HG02938 (cell line): ENCODE measurements around the gene NRAP.
"Not testable (repeated sequence)": the region's sequence is repeated elsewhere in the genome, so short reads cannot be mapped to it uniquely, and the experiment has no call there.

ENCODE experiments used
- ATAC-seq: cut with Tn5 transposase; IDR thresholded peaks from one replicate; pipeline ENCODE4 v1.9.1; 2021; ENCODE audit warnings: mild to moderate bottlenecking, moderate library complexity; ENCODE audit not compliant: unreplicated experiment

Gene NRAP

DNA sequence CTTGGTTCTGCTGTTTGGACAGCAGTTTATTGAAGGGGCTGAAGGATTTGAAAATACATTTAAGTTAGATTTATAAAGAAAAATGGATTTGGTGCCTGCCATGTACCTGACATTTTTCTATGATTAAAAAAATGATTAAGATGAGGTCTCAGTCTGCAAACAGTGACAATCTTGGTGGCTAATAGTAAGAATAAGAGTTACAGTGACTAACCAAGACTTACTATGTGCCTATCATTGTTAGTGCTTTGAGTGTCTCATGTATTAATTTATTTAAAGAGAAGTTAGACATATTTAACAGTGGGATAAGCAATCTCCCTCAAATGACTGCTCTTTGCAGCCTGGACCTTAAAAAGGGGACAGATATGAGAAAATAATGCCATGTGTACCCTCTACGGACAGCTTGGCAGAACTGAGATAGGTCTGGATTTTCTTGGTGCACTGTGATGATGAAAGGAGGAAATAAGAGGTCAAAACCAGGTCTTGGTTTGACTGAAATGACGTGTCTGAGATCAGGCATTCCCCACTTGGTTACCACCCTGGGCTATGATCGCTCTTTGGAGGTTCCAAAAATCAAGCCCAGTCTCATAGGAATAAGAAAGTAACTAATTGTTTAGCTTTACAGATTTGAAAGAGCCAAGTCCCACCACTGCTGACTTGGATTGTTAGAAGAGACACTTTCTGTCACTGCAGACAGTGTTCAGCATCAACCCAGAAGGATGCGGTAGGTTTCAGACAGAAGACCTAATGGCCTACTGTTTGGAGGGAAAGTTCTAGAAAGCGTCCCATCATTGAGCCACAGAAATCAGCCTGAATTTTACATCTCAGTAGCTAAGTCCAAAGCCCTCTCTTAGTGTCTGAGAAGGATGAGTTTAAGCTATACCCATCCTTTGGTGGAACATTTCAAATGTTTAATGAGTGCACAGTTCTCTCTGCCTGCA lies 18.0 kb upstream of the NRAP start:
- peak; percentile 65 for ATAC-seq

DNA sequence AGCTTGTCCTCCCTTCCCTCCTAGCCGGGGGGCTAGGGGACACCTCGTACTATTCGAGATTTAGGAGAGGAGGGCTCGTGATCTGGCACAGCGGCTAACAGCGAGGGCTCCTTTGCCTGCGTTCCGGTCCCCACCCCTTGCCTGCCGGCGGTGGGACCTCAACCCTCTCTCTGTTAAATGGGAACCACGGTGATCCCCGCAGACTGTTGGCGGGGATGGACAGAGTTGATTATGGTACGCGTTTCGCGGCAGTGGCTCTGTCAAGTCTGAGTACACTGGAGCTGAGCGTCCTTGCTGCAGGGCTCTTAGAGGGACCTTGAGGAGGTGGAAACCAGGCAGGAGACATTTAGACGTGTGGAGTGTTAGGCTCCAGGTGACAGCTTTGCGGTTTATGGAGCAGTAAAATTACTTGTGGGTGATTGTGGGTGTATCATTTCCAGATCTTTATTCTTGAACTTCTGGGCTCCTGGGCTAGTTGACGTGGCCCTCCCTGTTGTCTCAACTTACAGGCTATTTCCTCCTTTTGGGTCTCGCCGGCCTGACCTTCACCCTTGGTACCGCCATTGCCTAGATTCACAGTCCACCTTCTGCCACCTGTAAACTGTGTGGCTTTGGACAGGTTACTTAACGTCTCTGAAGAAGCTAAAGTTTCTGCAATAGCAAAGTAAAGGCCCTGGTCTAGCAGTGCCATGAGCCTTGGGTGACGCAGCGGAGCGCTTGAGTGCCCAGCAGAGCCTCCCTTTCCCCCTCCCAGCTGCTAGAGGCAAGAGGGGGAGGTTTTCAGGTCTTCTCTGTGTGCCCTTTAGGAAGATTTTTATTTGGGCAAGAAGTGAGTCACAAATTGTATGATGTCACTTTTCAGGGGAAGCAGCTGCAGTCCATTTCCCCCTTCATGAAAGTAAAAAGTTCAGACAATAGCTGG lies 16.6 kb upstream of the NRAP start:
- peak; percentile 5 for ATAC-seq

DNA sequence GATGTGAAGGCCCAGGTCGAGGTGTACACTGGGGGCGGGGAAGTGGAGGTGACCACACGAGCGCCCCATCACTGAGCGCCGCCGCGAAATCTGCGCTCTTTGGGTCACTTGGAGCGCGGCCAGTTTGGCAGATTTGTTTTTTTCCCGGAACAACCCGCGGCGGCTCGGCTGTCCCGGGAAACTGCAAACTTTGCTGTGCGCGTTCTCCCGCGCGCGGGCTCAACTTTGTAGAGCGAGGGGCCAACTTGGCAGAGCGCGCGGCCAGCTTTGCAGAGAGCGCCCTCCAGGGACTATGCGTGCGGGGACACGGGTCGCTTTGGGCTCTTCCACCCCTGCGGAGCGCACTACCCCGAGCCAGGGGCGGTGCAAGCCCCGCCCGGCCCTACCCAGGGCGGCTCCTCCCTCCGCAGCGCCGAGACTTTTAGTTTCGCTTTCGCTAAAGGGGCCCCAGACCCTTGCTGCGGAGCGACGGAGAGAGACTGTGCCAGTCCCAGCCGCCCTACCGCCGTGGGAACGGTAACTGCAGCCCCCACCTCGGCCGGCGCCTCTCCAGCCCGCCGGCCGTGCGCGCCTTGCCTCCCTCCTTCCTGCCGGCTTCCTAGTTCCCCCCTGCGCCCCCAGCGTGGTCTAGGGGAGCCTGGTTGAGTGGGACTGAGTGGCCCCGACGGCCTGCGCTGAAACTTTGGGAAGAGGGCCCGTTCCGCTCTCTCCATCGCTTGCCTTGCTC lies 15.8 kb upstream of the NRAP start, which contains the start of gene CASP7:
Gene CASP7 (plus strand): TSS at position 450 of the 727 bp plus-strand sequence. CDS start 17,582 bp downstream, outside the sequence.
- ATAC-seq, result peak; percentile 51

GRCh38 chr10:113666682-113667252 lies 2.9 kb upstream of the NRAP start:
- ATAC-seq, result peak; percentile 80

GRCh38 chr10:113665806-113666354 lies 2.0 kb upstream of the NRAP start:
- no peak for ATAC-seq

- ATAC-seq, result no peak
Observed at GRCh38 chr10:113665352-113665751, 1.5 kb upstream of the NRAP start.

DNA sequence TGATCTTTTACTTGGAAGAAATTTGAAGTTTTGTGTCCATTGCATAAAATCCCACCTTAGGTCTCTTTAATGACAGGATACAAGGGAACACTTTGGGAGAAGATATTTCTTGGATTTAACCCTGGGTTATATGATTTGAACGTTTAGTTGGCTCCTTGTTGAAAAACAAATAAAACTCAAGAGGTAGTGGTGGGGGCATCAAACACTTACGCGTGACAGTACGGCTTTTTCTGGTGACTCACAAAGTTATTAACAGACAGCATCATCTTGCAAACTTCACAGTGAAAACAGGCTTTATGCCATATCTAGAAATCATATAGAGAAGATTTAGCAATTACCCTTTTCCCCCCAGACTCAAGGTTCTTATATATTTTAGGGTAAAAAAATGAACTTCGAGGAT lies 699 bp downstream of the NRAP start:
- ATAC-seq, result no peak

GRCh38 chr10:113661332-113661731 lies 2.5 kb downstream of the NRAP start:
- ATAC-seq, result no peak

DNA sequence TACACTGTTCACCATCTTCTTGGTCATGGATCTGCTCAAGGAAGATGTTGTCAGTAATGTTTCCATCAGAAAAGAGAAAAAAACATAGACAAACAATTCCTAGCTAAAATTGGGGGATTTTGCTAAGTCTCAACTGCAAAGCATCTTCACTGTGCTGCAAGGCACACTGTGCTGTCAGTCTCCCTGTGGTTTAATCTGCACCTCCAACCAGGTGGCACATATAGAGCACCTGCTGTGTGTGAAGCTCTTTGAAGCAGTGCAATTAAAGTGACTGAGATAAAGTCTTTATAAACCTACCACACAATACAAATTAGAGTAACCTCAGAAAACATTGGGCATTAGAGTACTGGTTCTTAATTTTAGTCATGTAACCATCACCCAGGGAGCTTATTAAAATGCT lies 6.3 kb downstream of the NRAP start:
- ATAC-seq, result no peak

DNA sequence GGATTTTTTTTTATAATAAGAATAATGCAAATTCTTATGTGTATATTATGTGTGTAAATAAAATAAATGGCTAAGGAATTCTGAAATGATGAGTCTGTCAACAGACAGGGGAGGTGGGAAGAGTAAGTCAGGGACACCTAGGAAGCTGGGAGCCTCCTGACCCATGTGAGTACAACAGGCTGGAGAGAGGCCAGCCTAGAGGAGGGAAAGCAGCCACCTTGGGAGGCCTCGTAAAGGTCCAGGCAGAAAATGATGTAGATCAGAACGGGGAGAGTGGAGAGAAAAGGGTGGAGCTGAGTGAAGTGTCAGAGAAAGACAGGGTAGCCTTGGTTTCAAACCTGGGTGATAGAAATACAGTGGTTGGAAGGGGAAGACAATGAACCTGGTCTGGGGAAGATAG lies 6.9 kb downstream of the NRAP start:
- ATAC-seq, result no peak

GRCh38 chr10:113652456-113652855 lies 11.4 kb downstream of the NRAP start:
- ATAC-seq, result not testable (repeated sequence)

GRCh38 chr10:113651898-113652297 lies 11.9 kb downstream of the NRAP start:
- no peak for ATAC-seq

- no peak for ATAC-seq
Observed at GRCh38 chr10:113651021-113651420, 12.8 kb downstream of the NRAP start.

- ATAC-seq, result no peak
Observed at GRCh38 chr10:113650172-113650571, 13.7 kb downstream of the NRAP start.

DNA sequence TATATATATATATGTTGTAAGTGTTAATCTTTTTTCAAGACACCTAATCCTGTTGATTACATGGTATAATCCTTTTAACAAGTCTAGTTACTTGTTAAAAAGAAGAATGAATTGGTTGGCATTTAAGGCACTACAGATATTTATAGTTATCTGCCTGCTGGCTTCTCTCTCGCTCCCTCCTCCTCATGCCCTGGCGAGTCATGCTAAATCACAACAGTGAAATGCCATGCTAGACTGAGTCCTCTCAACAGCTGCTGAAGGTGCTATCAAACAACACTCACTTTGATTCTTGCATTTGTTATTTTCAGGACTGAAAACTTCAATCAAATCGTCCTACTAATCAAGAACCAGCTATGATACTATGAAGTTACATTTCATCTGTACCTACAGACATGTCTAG lies 15.4 kb downstream of the NRAP start:
- ATAC-seq, result no peak

DNA sequence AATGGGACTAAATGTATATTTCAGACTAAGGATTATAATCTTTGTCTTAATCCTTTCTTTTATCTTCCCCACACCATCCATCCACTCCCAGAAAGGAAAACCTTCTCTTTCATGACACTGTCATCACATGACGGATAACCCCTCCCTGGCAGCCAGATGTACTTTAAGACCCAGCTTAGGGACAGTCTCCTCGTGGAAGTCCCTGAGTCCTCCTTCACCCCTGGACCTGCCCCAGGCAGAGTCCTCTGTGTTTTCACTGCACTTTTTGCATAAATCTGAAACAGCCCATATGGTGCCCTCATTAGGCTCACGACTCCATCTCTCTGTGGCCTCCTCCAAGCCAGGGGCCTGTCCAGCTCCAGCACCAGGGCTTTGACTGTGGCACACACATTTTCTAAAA lies 16.0 kb downstream of the NRAP start:
- no peak for ATAC-seq

- ATAC-seq, result no peak
Observed at GRCh38 chr10:113646336-113647201, 17.3 kb downstream of the NRAP start.

- ATAC-seq, result no peak
Observed at GRCh38 chr10:113644185-113645120, 19.4 kb downstream of the NRAP start.
